ENCODE measurements around the gene PRKD2.

PRKD2 gene

DNA sequence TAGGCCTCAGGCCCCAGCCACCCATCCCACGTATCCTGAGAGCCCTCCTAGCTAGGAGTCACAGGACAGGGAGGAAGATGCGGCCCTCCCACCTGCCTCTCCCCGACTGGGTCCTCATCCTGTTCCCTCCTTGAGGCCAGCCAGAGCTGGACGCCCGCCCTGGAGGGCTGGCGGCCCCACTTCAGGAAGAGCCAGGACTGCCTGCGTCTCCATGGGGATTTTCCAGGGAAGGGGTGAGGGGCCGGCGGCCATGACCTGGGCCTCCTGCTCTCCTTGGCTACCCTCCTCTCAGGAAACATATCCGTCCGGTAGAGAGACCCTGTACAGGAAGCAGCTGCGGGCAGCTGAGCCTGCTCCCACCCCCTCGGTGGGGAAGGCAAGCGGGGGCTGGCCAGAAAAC lies 11.3 kb upstream of the PRKD2 start:
- Histone ChIP-seq H3K27me3 (ENCODE audit: control insufficient read depth, insufficient read depth, low read length) (no peaks in the 10 kb centered on the region), H3K4me3 (ENCODE audit: low read depth, low read length) (no peak overlapping the region), H3K9ac (ENCODE audit: low read depth, low read length) (no peak overlapping the region), H3K4me1 (ENCODE audit: control insufficient read depth, insufficient read depth, low read length) (no peaks in the 10 kb centered on the region), H3K9me3 (ENCODE audit: control insufficient read depth, insufficient read depth, low read length) (no peaks in the 10 kb centered on the region), H3K36me3 (ENCODE audit: control insufficient read depth, insufficient read depth, low read length) (peaks cover 82% of the 10 kb centered on the region)

DNA sequence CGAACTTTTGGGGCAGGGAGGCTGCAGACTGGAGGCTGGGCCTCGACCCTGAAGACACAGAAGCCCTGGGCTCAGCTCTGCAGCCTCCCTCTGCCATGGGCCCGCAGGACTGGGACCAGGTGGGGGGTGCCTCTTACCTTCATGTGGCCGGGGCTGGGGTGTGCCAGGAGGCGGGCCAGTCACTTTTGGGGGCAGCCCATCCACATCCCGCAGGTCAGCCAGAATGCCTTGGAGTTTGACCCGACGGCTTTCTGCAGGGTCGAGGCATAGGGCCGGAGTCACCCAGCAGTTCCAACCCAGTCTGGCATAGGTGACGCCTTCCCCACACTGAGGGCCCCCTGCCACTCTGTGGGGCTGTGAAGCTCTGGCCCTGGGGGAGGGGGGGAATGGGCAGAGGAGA lies 10.8 kb upstream of the PRKD2 start:
- Histone ChIP-seq H3K4me1 (ENCODE audit: control insufficient read depth, insufficient read depth, low read length) (no peaks in the 10 kb centered on the region), H3K9me3 (ENCODE audit: control insufficient read depth, insufficient read depth, low read length) (no peaks in the 10 kb centered on the region), H3K9ac (ENCODE audit: low read depth, low read length) (no peak overlapping the region), H3K4me3 (ENCODE audit: low read depth, low read length) (no peak overlapping the region), H3K36me3 (ENCODE audit: control insufficient read depth, insufficient read depth, low read length) (peaks cover 82% of the 10 kb centered on the region), H3K27me3 (ENCODE audit: control insufficient read depth, insufficient read depth, low read length) (no peaks in the 10 kb centered on the region)

DNA sequence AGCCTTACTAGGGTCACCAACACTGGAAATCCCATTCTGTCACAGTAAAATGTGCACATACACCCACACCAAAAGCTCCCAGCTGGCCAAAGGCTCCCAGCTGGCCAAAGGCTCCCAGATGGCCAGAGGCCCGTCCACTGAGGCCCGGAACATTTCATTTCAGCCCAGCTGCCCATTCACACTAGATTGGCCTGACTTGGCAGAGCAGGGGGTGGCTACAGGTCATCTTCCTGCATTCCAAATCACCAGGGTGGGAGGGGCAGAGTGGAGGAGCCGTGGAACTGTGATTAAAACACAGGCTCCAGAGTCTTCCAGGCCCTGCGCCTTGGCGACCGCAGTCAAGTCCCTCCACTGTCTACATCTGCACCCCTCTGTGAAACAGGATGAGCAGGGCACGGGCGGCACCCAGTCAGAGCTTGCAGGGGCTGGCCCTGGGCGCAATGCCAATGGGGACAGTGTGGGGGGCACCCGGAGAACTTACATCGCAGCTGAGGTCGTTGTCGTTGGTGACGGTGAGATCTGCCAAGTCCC lies 10.1 kb upstream of the PRKD2 start:
- H3K9ac ChIP-seq (ENCODE audit: low read depth, low read length): peak overlapping the region; percentile 24
- H3K27me3 ChIP-seq (ENCODE audit: control insufficient read depth, insufficient read depth, low read length): no peaks in the 10 kb centered on the region
- no peaks in the 10 kb centered on the region for H3K9me3 ChIP-seq (ENCODE audit: control insufficient read depth, insufficient read depth, low read length)
- H3K36me3 ChIP-seq (ENCODE audit: control insufficient read depth, insufficient read depth, low read length): peaks cover 86% of the 10 kb centered on the region
- H3K4me1 ChIP-seq (ENCODE audit: control insufficient read depth, insufficient read depth, low read length): no peaks in the 10 kb centered on the region
- no peak overlapping the region for H3K4me3 ChIP-seq (ENCODE audit: low read depth, low read length)

- no peaks in the 10 kb centered on the region for H3K4me1 ChIP-seq (ENCODE audit: control insufficient read depth, insufficient read depth, low read length)
- H3K9me3 ChIP-seq (ENCODE audit: control insufficient read depth, insufficient read depth, low read length): no peaks in the 10 kb centered on the region
- no peaks in the 10 kb centered on the region for H3K27me3 ChIP-seq (ENCODE audit: control insufficient read depth, insufficient read depth, low read length)
- peak overlapping the region; percentile 24 for H3K9ac ChIP-seq (ENCODE audit: low read depth, low read length)
- no peak overlapping the region for H3K4me3 ChIP-seq (ENCODE audit: low read depth, low read length)
- H3K36me3 ChIP-seq (ENCODE audit: control insufficient read depth, insufficient read depth, low read length): peaks cover 90% of the 10 kb centered on the region
These were observed 9.6 kb upstream of the PRKD2 start for GRCh38 chr19:46726551-46726950.

DNA sequence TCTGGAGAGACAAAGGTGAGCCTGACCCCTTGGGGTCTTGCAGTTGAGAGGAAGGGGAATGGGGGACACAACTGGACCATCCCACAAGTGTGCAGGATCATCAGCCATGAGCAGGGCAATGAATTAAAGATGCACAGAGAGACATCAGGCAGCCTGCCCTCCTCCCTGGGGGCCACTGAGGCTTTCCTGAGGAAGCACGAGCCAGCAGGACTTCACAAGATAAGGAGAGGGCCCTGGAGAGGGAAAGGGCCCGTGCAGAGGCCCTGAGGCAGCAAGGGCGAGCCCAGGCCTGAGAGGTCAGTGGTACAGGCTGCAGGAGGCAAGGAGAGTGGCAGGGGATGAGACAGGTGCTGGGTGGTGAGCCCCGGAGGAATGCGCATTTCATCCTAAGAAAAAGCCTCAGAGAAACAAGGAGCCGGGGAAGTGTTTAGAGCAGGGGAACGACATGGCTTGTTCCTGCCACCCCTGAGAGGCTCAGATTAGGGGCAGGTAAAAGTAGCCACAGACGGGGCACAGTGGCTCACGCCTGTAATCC lies 9.0 kb upstream of the PRKD2 start:
- no peaks in the 10 kb centered on the region for H3K27me3 ChIP-seq (ENCODE audit: control insufficient read depth, insufficient read depth, low read length)
- H3K36me3 ChIP-seq (ENCODE audit: control insufficient read depth, insufficient read depth, low read length): peaks cover 92% of the 10 kb centered on the region

DNA sequence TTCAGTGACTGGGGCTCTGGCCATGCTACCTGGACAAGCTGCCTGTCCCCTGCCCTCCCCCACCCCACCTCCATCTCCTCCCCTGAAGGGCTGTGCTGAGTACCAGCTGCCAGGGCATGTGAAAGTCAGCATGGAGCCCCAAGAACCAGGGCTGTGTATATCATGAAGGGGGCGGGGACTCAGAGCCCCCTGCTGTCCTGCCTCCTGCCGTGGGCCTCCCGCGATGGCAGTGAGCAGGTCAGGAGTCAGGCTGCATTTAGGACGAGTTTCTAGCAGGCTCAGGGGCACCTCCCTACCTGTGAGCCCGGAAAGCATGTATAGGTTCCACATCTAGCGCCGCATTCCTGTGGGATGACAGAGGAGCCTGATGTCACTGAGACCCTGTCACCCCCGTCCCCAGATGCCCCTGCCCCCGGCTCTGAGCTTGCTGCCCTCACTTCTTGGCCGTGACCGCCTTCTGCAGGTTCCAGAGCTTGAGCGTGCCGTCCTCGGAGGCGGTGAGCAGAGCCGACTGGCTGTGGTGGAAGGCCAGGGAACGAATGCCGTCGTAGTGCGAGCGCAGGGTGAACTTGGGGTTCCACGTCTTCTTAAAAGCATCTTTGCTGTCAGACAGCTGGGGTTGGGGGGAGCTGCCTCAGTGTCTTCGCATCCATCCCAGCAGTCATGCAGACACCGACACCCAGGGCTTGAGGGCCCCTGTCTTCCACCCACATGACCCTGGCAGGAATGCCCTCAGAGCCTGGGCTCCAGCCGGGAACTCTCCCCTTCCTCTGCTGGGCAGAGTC lies 8.3 kb upstream of the PRKD2 start:
- Histone ChIP-seq H3K9me3 (ENCODE audit: control insufficient read depth, insufficient read depth, low read length) (no peaks in the 10 kb centered on the region), H3K9ac (ENCODE audit: low read depth, low read length) (no peak overlapping the region), H3K4me3 (ENCODE audit: low read depth, low read length) (no peak overlapping the region), H3K36me3 (ENCODE audit: control insufficient read depth, insufficient read depth, low read length) (peaks cover 92% of the 10 kb centered on the region), H3K4me1 (ENCODE audit: control insufficient read depth, insufficient read depth, low read length) (no peaks in the 10 kb centered on the region), H3K27me3 (ENCODE audit: control insufficient read depth, insufficient read depth, low read length) (no peaks in the 10 kb centered on the region)

More for the DNA sequence above, 9.0 kb upstream of the PRKD2 start:
- H3K9me3 ChIP-seq (ENCODE audit: control insufficient read depth, insufficient read depth, low read length): no peaks in the 10 kb centered on the region
- no peaks in the 10 kb centered on the region for H3K4me1 ChIP-seq (ENCODE audit: control insufficient read depth, insufficient read depth, low read length)
- no peak overlapping the region for H3K9ac ChIP-seq (ENCODE audit: low read depth, low read length)
- no peak overlapping the region for H3K4me3 ChIP-seq (ENCODE audit: low read depth, low read length)

- Histone ChIP-seq H3K9me3 (ENCODE audit: control insufficient read depth, insufficient read depth, low read length) (no peaks in the 10 kb centered on the region), H3K4me1 (ENCODE audit: control insufficient read depth, insufficient read depth, low read length) (no peaks in the 10 kb centered on the region), H3K27me3 (ENCODE audit: control insufficient read depth, insufficient read depth, low read length) (no peaks in the 10 kb centered on the region), H3K9ac (ENCODE audit: low read depth, low read length) (no peak overlapping the region), H3K36me3 (ENCODE audit: control insufficient read depth, insufficient read depth, low read length) (peaks cover 92% of the 10 kb centered on the region), H3K4me3 (ENCODE audit: low read depth, low read length) (no peak overlapping the region)
These were observed 7.6 kb upstream of the PRKD2 start for GRCh38 chr19:46724468-46724867.

- Histone ChIP-seq H3K9me3 (ENCODE audit: control insufficient read depth, insufficient read depth, low read length) (no peaks in the 10 kb centered on the region), H3K9ac (ENCODE audit: low read depth, low read length) (no peak overlapping the region), H3K27me3 (ENCODE audit: control insufficient read depth, insufficient read depth, low read length) (no peaks in the 10 kb centered on the region), H3K36me3 (ENCODE audit: control insufficient read depth, insufficient read depth, low read length) (peaks cover 84% of the 10 kb centered on the region), H3K4me3 (ENCODE audit: low read depth, low read length) (no peak overlapping the region), H3K4me1 (ENCODE audit: control insufficient read depth, insufficient read depth, low read length) (no peaks in the 10 kb centered on the region)
These were observed 6.6 kb upstream of the PRKD2 start for GRCh38 chr19:46723471-46723870.

- Histone ChIP-seq H3K4me3 (ENCODE audit: low read depth, low read length) (no peak overlapping the region), H3K9me3 (ENCODE audit: control insufficient read depth, insufficient read depth, low read length) (no peaks in the 10 kb centered on the region), H3K27me3 (ENCODE audit: control insufficient read depth, insufficient read depth, low read length) (no peaks in the 10 kb centered on the region), H3K36me3 (ENCODE audit: control insufficient read depth, insufficient read depth, low read length) (peaks cover 80% of the 10 kb centered on the region), H3K4me1 (ENCODE audit: control insufficient read depth, insufficient read depth, low read length) (no peaks in the 10 kb centered on the region), H3K9ac (ENCODE audit: low read depth, low read length) (no peak overlapping the region)
These were observed 6.1 kb upstream of the PRKD2 start for GRCh38 chr19:46723023-46723461.

- Histone ChIP-seq H3K36me3 (ENCODE audit: control insufficient read depth, insufficient read depth, low read length) (peaks cover 75% of the 10 kb centered on the region), H3K4me1 (ENCODE audit: control insufficient read depth, insufficient read depth, low read length) (no peaks in the 10 kb centered on the region), H3K9me3 (ENCODE audit: control insufficient read depth, insufficient read depth, low read length) (no peaks in the 10 kb centered on the region), H3K4me3 (ENCODE audit: low read depth, low read length) (no peak overlapping the region), H3K9ac (ENCODE audit: low read depth, low read length) (no peak overlapping the region), H3K27me3 (ENCODE audit: control insufficient read depth, insufficient read depth, low read length) (no peaks in the 10 kb centered on the region)
These were observed 5.6 kb upstream of the PRKD2 start for GRCh38 chr19:46722421-46723022.

GRCh38 chr19:46722004-46722380 lies 5.1 kb upstream of the PRKD2 start:
- peaks cover 70% of the 10 kb centered on the region for H3K36me3 ChIP-seq (ENCODE audit: control insufficient read depth, insufficient read depth, low read length)
- no peak overlapping the region for H3K4me3 ChIP-seq (ENCODE audit: low read depth, low read length)

More at GRCh38 chr19:46722004-46722380, 5.1 kb upstream of the PRKD2 start:
- Histone ChIP-seq H3K9ac (ENCODE audit: low read depth, low read length) (no peak overlapping the region), H3K4me1 (ENCODE audit: control insufficient read depth, insufficient read depth, low read length) (no peaks in the 10 kb centered on the region), H3K9me3 (ENCODE audit: control insufficient read depth, insufficient read depth, low read length) (no peaks in the 10 kb centered on the region), H3K27me3 (ENCODE audit: control insufficient read depth, insufficient read depth, low read length) (no peaks in the 10 kb centered on the region)

Measured in iPS-15b (cell line).